ENCODE measurements around the gene PXMP2.

The PXMP2 gene

DNA sequence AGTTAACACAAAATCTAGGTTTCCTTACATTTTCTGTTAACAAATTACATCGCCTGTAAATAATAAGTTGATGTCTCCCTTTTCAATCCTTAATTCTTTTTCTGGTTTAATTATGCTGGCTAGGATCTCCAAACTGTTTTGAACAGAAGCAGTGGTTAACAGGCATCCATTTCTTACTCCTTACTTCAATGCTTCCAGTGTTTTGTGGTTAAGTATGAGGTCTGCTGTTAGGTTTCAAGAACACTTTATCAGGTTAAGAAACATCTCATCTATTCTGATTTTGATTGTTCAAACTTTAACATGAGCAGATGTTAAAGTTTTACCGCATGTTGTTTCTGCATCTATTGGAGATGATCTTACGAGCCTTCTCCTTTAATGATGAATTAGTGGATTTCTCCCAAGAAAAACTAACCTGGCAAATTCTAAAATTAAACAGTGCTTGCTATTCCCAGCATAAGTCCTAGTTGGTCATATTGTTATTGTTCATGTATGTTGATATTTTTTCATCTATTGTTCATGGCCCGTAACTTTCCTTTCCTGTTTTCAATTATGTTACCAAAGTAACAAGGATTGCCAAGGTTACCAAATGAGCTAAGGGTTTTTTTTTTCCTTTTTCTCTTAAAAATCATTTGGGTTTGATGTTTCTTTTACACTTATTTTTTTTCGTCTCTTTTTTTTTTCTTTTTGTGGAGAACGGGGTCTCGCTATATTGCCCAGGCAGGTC, 33.7 kb upstream of the PXMP2 start:
- Histone ChIP-seq H3K79me2 (ENCODE audit: low read length) (no peaks in the 10 kb centered on the region), H4K20me1 (ENCODE audit: insufficient read depth, low read length) (no peaks in the 10 kb centered on the region), H3K4me2 (ENCODE audit: low read length) (no peak overlapping the region), H3K4me3 (ENCODE audit: low read length) (no peak overlapping the region), H3K9me3 (ENCODE audit: insufficient read depth, low read length) (no peaks in the 10 kb centered on the region), H3K27me3 (ENCODE audit: low read depth, low read length) (no peaks in the 10 kb centered on the region), H2AFZ (ENCODE audit: low read depth, low read length) (no peak overlapping the region), H3K36me3 (replicated peaks; ENCODE audit: low read depth, low read length) (peaks cover 67% of the 10 kb centered on the region), H3K9ac (ENCODE audit: low read length) (no peak overlapping the region), H3K4me1 (ENCODE audit: low read length) (no peaks in the 10 kb centered on the region), H3K27ac (ENCODE audit: low read length) (no peak overlapping the region)
- TF ChIP-seq EZH2phosphoT487 (IDR thresholded peaks at IDR 0.05; ENCODE audit: low read depth), result no peak

DNA sequence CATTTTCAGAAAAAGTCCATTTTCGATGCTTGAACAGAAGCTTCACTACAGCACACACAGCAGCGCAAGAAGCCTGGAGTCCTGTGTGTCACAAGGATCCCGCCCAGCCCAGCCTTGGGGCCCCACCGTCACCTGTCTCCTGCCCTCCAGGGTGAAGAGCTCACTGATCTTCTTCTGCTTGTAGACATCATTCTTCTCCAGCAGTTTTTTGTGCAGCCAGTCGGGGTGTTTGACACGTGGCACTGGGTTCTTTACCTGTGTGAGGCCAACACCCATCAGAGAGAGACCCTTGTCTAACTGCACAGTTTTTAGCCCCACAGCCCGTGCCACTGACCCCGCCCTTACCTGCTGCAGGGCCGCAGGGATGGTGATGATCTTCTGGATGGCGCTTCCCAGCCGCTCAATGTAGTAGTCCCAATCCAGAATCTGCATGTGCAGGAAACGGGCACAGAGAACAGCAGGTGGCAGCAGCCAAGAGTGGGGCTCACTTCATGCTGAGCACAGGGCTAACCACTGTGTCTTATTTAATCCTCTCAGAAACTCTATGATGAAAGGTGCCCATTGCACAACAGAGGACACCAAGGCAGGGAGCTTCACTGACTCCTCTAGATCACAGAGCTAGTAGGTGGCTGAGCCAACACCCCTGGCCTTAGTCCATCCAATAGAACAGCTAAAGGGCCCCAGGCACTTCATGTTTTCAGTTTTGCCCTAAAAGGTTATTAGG, 30.2 kb upstream of the PXMP2 start:
- H3K4me2 ChIP-seq (ENCODE audit: low read length), result no peak overlapping the region
- H3K4me1 ChIP-seq (ENCODE audit: low read length), result no peaks in the 10 kb centered on the region
- H3K36me3 ChIP-seq (replicated peaks; ENCODE audit: low read depth, low read length), result peaks cover 83% of the 10 kb centered on the region
- no peaks in the 10 kb centered on the region for H3K79me2 ChIP-seq (ENCODE audit: low read length)
- H4K20me1 ChIP-seq (ENCODE audit: insufficient read depth, low read length), result no peaks in the 10 kb centered on the region
- H3K27me3 ChIP-seq (ENCODE audit: low read depth, low read length), result no peaks in the 10 kb centered on the region
- no peak for TF ChIP-seq EZH2phosphoT487 (IDR thresholded peaks at IDR 0.05; ENCODE audit: low read depth)
- TF ChIP-seq, protein P1, sequence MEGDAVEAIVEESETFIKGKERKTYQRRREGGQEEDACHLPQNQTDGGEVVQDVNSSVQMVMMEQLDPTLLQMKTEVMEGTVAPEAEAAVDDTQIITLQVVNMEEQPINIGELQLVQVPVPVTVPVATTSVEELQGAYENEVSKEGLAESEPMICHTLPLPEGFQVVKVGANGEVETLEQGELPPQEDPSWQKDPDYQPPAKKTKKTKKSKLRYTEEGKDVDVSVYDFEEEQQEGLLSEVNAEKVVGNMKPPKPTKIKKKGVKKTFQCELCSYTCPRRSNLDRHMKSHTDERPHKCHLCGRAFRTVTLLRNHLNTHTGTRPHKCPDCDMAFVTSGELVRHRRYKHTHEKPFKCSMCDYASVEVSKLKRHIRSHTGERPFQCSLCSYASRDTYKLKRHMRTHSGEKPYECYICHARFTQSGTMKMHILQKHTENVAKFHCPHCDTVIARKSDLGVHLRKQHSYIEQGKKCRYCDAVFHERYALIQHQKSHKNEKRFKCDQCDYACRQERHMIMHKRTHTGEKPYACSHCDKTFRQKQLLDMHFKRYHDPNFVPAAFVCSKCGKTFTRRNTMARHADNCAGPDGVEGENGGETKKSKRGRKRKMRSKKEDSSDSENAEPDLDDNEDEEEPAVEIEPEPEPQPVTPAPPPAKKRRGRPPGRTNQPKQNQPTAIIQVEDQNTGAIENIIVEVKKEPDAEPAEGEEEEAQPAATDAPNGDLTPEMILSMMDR (IDR thresholded peaks at IDR 0.05; ENCODE audit: low read depth, low read length), result no peak
- H3K27ac ChIP-seq (ENCODE audit: low read length), result no peak overlapping the region
- no peaks in the 10 kb centered on the region for H3K9me3 ChIP-seq (ENCODE audit: insufficient read depth, low read length)
- no peak overlapping the region for H3K9ac ChIP-seq (ENCODE audit: low read length)
- H3K4me3 ChIP-seq (ENCODE audit: low read length), result no peak overlapping the region
- H2AFZ ChIP-seq (ENCODE audit: low read depth, low read length), result no peak overlapping the region

DNA sequence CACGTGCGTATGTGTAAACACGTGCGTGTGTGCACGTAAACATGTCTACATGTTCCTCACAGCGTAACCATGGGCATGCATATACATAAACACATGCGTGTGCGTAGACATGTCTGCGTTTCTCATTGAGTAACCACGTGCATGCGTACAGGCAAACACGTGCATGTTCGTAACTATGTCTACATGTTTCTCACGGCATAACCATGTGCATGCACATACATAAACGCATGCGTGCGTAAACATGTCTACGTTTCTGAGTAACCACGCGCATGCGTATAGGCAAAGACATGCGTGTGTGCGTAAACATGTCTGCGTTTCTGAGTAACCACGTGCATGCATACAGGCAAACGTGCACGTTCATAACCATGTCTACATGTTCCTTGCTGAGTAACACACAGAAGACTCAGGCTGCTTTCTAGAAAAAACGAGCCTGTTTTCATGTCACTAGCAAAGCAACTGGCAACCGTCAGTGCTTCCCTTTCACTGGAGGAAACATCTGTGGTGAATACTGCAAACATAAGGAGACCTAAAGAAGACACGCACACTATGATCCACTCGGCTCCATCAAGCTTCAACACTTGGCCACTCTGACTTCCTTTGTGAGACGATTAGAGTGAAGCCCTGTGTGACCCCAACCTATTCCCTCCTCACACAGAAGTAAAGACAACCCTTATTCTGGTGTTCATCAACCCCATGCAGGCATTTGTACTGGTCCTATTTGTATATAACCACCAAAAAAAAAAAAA, 29.1 kb upstream of the PXMP2 start:
- H3K79me2 ChIP-seq (ENCODE audit: low read length), result no peaks in the 10 kb centered on the region
- H3K9me3 ChIP-seq (ENCODE audit: insufficient read depth, low read length), result no peaks in the 10 kb centered on the region
- no peak overlapping the region for H3K9ac ChIP-seq (ENCODE audit: low read length)
- no peak overlapping the region for H3K4me3 ChIP-seq (ENCODE audit: low read length)
- no peak overlapping the region for H2AFZ ChIP-seq (ENCODE audit: low read depth, low read length)
- TF ChIP-seq, protein P1 (IDR thresholded peaks at IDR 0.05; ENCODE audit: low read depth, low read length), result no peak
- no peak for TF ChIP-seq EZH2phosphoT487 (IDR thresholded peaks at IDR 0.05; ENCODE audit: low read depth)
- H3K4me1 ChIP-seq (ENCODE audit: low read length), result no peaks in the 10 kb centered on the region
- no peak overlapping the region for H3K27ac ChIP-seq (ENCODE audit: low read length)
- H4K20me1 ChIP-seq (ENCODE audit: insufficient read depth, low read length), result no peaks in the 10 kb centered on the region
- H3K4me2 ChIP-seq (ENCODE audit: low read length), result no peak overlapping the region
- peaks cover 85% of the 10 kb centered on the region for H3K36me3 ChIP-seq (replicated peaks; ENCODE audit: low read depth, low read length)
- no peaks in the 10 kb centered on the region for H3K27me3 ChIP-seq (ENCODE audit: low read depth, low read length)

DNA sequence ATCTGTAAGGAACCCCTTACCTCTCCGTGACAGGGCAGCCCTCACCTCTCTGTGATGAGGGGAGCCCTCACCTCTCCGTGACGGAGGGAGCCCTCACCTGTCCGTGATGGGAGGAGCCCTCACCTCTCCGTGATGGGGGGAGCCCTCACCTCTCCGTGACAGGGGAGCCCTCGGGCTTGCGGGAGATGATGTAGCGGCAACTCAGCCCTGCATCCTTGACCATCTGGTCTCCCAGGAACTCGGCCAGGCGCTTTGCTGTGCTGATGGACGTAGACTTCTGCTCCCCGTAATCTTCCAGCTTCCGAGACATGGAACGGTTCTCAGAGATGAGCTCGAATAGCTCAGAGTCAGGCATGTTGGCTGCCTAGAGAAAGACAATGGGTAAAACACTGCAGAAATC, 28.2 kb upstream of the PXMP2 start:
- no peaks in the 10 kb centered on the region for H3K9me3 ChIP-seq (ENCODE audit: insufficient read depth, low read length)
- peaks cover 83% of the 10 kb centered on the region for H3K36me3 ChIP-seq (replicated peaks; ENCODE audit: low read depth, low read length)
- H3K4me1 ChIP-seq (ENCODE audit: low read length), result no peaks in the 10 kb centered on the region
- TF ChIP-seq, protein P1 (IDR thresholded peaks at IDR 0.05; ENCODE audit: low read depth, low read length), result no peak
- no peak for TF ChIP-seq EZH2phosphoT487 (IDR thresholded peaks at IDR 0.05; ENCODE audit: low read depth)
- H3K4me2 ChIP-seq (ENCODE audit: low read length), result no peak overlapping the region
- H4K20me1 ChIP-seq (ENCODE audit: insufficient read depth, low read length), result no peaks in the 10 kb centered on the region
- no peaks in the 10 kb centered on the region for H3K79me2 ChIP-seq (ENCODE audit: low read length)
- H3K9ac ChIP-seq (ENCODE audit: low read length), result no peak overlapping the region
- H3K27me3 ChIP-seq (ENCODE audit: low read depth, low read length), result no peaks in the 10 kb centered on the region
- no peak overlapping the region for H3K27ac ChIP-seq (ENCODE audit: low read length)
- no peak overlapping the region for H2AFZ ChIP-seq (ENCODE audit: low read depth, low read length)
- no peak overlapping the region for H3K4me3 ChIP-seq (ENCODE audit: low read length)
